Neural cell (in vitro differentiated cells): ENCODE results near the gene RNF181. TPM values are rescaled to one million over a fixed set of nuclear protein-coding genes. Genes with fewer than 3 reads are reported as not detected.
"Not testable (repeated sequence)": the region's sequence is repeated elsewhere in the genome, so short reads cannot be mapped to it uniquely, and the experiment has no call there.

ENCODE experiments used
- H2AFZ ChIP-seq: fragments of 200-600, 300-800 bp; sonication (generic), shearing (Covaris generic); 2 replicates; pipeline ENCODE4 v1.6.0; 2014; ENCODE audit warnings: low read depth, mild to moderate bottlenecking, antibody characterized with exemption, low read length, moderate library complexity
- H3F3A ChIP-seq: fragments of 200-600 bp; shearing (Covaris generic); 2 replicates; pipeline ENCODE4 v1.6.1; 2016; ENCODE audit warnings: mild to moderate bottlenecking, moderate library complexity, mixed read lengths, antibody characterized with exemption, low read length; ENCODE audit not compliant: insufficient read depth, poor library complexity, severe bottlenecking
- H3K27ac ChIP-seq: fragments of 200-600, 300-800 bp; sonication (generic), shearing (Covaris generic); 2 replicates; pipeline ENCODE4 v1.5.1; 2014; ENCODE audit warnings: mild to moderate bottlenecking, low read length, moderate library complexity
- H3K27me3 ChIP-seq: fragments of 300-800, 200-600 bp; sonication (generic), shearing (Covaris generic); 2 replicates; pipeline ENCODE4 v1.6.0; 2014; ENCODE audit warnings: mild to moderate bottlenecking, low read depth, low read length, moderate library complexity; ENCODE audit not compliant: insufficient read depth
- H3K36me3 ChIP-seq: fragments of 300-800, 200-600 bp; sonication (generic), shearing (Covaris generic); 2 replicates; pipeline ENCODE4 v1.5.1; 2014; ENCODE audit warnings: mild to moderate bottlenecking, antibody characterized with exemption, low read length, moderate library complexity; ENCODE audit not compliant: insufficient read depth
- H3K4me2 ChIP-seq: fragments of 300-800, 200-600 bp; sonication (generic), shearing (Covaris generic); 2 replicates; pipeline ENCODE4 v1.6.0; 2014; ENCODE audit warnings: mild to moderate bottlenecking, low read length
- H3K4me3 ChIP-seq: fragments of 300-800, 200-600 bp; sonication (generic), shearing (Covaris generic); 2 replicates; pipeline ENCODE4 v1.5.1; 2014; ENCODE audit warnings: mild to moderate bottlenecking, low read length, moderate library complexity
- H3K79me2 ChIP-seq: fragments of 200-600 bp; shearing (Covaris generic); replicated peaks from 2 replicates; pipeline ENCODE4 v1.6.0; 2014; ENCODE audit warnings: mild to moderate bottlenecking, low read length, moderate library complexity; ENCODE audit not compliant: insufficient read depth
- H3K9ac ChIP-seq: fragments of 300-800, 200-600 bp; sonication (generic), shearing (Covaris generic); 2 replicates; pipeline ENCODE4 v1.6.1; 2016; ENCODE audit warnings: mild to moderate bottlenecking, low read length, mixed read lengths
- H3K9me2 ChIP-seq: fragments of 200-600 bp; shearing (Covaris generic); 2 replicates; pipeline ENCODE4 v1.6.1; 2016; ENCODE audit warnings: mild to moderate bottlenecking, low read length, mixed read lengths; ENCODE audit not compliant: insufficient read depth
- H3K9me3 ChIP-seq: fragments of 200-600, 300-800 bp; sonication (generic), shearing (Covaris generic); 2 replicates; pipeline ENCODE4 v1.6.1; 2016; ENCODE audit warnings: mild to moderate bottlenecking, mixed run types, low read length, moderate library complexity, mixed read lengths
- H4K20me1 ChIP-seq: fragments of 200-600 bp; shearing (Covaris generic); 2 replicates; pipeline ENCODE4 v1.6.1; 2016; ENCODE audit warnings: mild to moderate bottlenecking, mixed run types; ENCODE audit not compliant: insufficient read depth
- CTCF ChIP-seq: fragments of 450-650 bp; IDR thresholded peaks from 2 replicates; pipeline ENCODE4 v1.5.1; 2014; ENCODE audit warnings: antibody characterized with exemption, mild to moderate bottlenecking, moderate library complexity; ENCODE audit not compliant: poor library complexity, severe bottlenecking
- EP300 ChIP-seq: fragments of 450-650 bp; conservative IDR thresholded peaks from 2 replicates; pipeline ENCODE4 v1.6.1; 2014; ENCODE audit warnings: antibody characterized with exemption, mild to moderate bottlenecking, moderate library complexity; ENCODE audit not compliant: poor library complexity, severe bottlenecking
- EZH2 ChIP-seq: fragments of 200-600, 300-800 bp; shearing (Covaris generic), sonication (generic); IDR thresholded peaks from 2 replicates; pipeline ENCODE4 v1.6.1; 2014; ENCODE audit warnings: antibody characterized with exemption, low read length, borderline replicate concordance, mild to moderate bottlenecking; ENCODE audit not compliant: insufficient read depth, poor library complexity, severe bottlenecking
- MXI1 ChIP-seq: fragments of 450-650 bp; conservative IDR thresholded peaks from 2 replicates; pipeline ENCODE4 v1.6.1; 2014; ENCODE audit warnings: antibody characterized with exemption, mild to moderate bottlenecking; ENCODE audit not compliant: poor library complexity, severe bottlenecking
- POLR2AphosphoS5 ChIP-seq: IDR thresholded peaks from 2 replicates; pipeline ENCODE4 v1.6.1; 2012
- RAD21 ChIP-seq: fragments of 450-650 bp; conservative IDR thresholded peaks from 2 replicates; pipeline ENCODE4 v1.6.1; 2014; ENCODE audit warnings: antibody characterized with exemption, mild to moderate bottlenecking, moderate library complexity
- REST ChIP-seq: IDR thresholded peaks from 2 replicates; pipeline ENCODE4 v1.6.1; 2012; ENCODE audit warnings: borderline replicate concordance
- SMC3 ChIP-seq: fragments of 450-650 bp; conservative IDR thresholded peaks from 2 replicates; pipeline ENCODE4 v1.6.1; 2014; ENCODE audit warnings: antibody characterized with exemption, mild to moderate bottlenecking, moderate library complexity; ENCODE audit not compliant: poor library complexity
- TAF1 ChIP-seq: IDR thresholded peaks from 2 replicates; pipeline ENCODE4 v1.6.1; 2012; ENCODE audit warnings: low read depth
- polyA plus RNA-seq: library from polyadenylated mRNA; depleted of rRNA; stranded (reverse); fragments of >200 nt; gene quantifications from 2 replicates; pipeline ENCODE4 v1.2.3, GENCODE V29; 2014

RNF181 gene
- polyA plus RNA-seq, 1 donor from 2014 or later = 330 TPM

- Histone ChIP-seq H3F3A (no peaks in the 10 kb centered on the region), H4K20me1 (no peaks in the 10 kb centered on the region), H3K36me3 (no peaks in the 10 kb centered on the region), H3K4me2 (peak within 1 kb of the TSS; percentile 91), H3K79me2 (no peaks in the 10 kb centered on the region), H3K9ac (peak within 1 kb of the TSS; percentile 59), H3K27me3 (no peaks in the 10 kb centered on the region), H3K9me3 (no peaks in the 10 kb centered on the region), H3K9me2 (no peaks in the 10 kb centered on the region), H3K4me3 (peak within 1 kb of the TSS; percentile 77), H3K27ac (peak within 1 kb of the TSS; percentile 28), H2AFZ (peak within 1 kb of the TSS; percentile 15)
- TF ChIP-seq SMC3 (peak; percentile 23), REST (peak; percentile 40), TAF1 (no peak), CTCF (peak; percentile 33), EP300 (peak; percentile 24), RAD21 (no peak), EZH2 (no peak), POLR2AphosphoS5 (no peak), MXI1 (peak; percentile 97)
Measured at GRCh38 chr2:85602476-85603234, 7.1 kb downstream of the RNF181 start, which contains the start of gene TMEM150A. Gene TMEM150A (minus strand): TSS chr2:85602698. CDS start chr2:85601948, 750 bp downstream.

- H3K36me3 ChIP-seq, H3K9me2 ChIP-seq, H3K9ac ChIP-seq, H4K20me1 ChIP-seq, H3K79me2 ChIP-seq, H3K4me2 ChIP-seq, H3K27me3 ChIP-seq, H2AFZ ChIP-seq, H3K9me3 ChIP-seq, H3F3A ChIP-seq, H3K27ac ChIP-seq: not testable (repeated sequence)
- H3K4me3 ChIP-seq = peak overlapping the region; percentile 77
Measured at GRCh38 chr2:85604133-85604444, 8.5 kb downstream of the RNF181 start.
